ENCODE data around the gene ESPNL. TPM values are rescaled to one million over a fixed set of nuclear protein-coding genes. Genes with fewer than 3 reads are reported as not detected.

ESPNL gene
- total RNA-seq, 4 donors from 2014 or later = 0.14 to 4.4 (median 0.72) TPM

- H3K27ac ChIP-seq = peak overlapping the region; percentile 66 to 79 (median 73)
- H3K27me3 ChIP-seq = no peaks in the 10 kb centered on the region
- H3K36me3 ChIP-seq = no peaks in the 10 kb centered on the region
- intact Hi-C loops (cut with DNase I; ENCODE audit: low total_unique reads) = no loop called here
- H3K4me1 ChIP-seq = peaks cover 0 to 12% (median 0%) of the 10 kb centered on the region in 4 donors
- DNase-seq = no peak
- 60 to 69% methylated on average over 9 to 17 of the region's 17 CpGs for WGBS, 2 donors (ENCODE audit: low coverage in 1 of 2)
- peak overlapping the region in 1 of 4 donors; percentile 6 for H3K4me3 ChIP-seq
- no peaks in the 10 kb centered on the region for H3K9me3 ChIP-seq
- in situ Hi-C loops (cut with MboI; ENCODE audit: low pct_ligation_motif_present in 1 of 4, low pct_unique_long_range_greater_than_20kb in 1 of 4, low sequenced_read_pairs in 3 of 4) = no loop called here
- TF ChIP-seq POLR2AphosphoS5 (IDR thresholded peaks at IDR 0.05) (no peak), EP300 (IDR thresholded peaks at IDR 0.05; ENCODE audit: low read depth) (no peak), POLR2A (IDR thresholded peaks at IDR 0.05) (no peak), CTCF (IDR thresholded peaks at IDR 0.05) (no peak)
Measured at GRCh38 chr2:238098901-238099713, 1.0 kb upstream of the ESPNL start.

GRCh38 chr2:238099714-238100048 lies 459 bp upstream of the ESPNL start:
- peaks cover 0 to 12% (median 0%) of the 10 kb centered on the region in 4 donors for H3K4me1 ChIP-seq
- no peaks in the 10 kb centered on the region for H3K27me3 ChIP-seq
- 80% methylated on average over 8 of the region's 10 CpGs; no CpG with 5 or more reads in 1 of the 2 donors for WGBS, 2 donors (ENCODE audit: low coverage in 1 of 2)
- H3K27ac ChIP-seq = peak overlapping the region in 1 of 4 donors; percentile 79
- no peak overlapping the region for H3K4me3 ChIP-seq
- in situ Hi-C loops (cut with MboI; ENCODE audit: low pct_ligation_motif_present in 1 of 4, low pct_unique_long_range_greater_than_20kb in 1 of 4, low sequenced_read_pairs in 3 of 4) (no loop called here), intact Hi-C loops (cut with DNase I; ENCODE audit: low total_unique reads) (no loop called here)
- TF ChIP-seq POLR2AphosphoS5 (IDR thresholded peaks at IDR 0.05) (no peak), CTCF (IDR thresholded peaks at IDR 0.05) (no peak), EP300 (IDR thresholded peaks at IDR 0.05; ENCODE audit: low read depth) (no peak)
- H3K9me3 ChIP-seq = no peaks in the 10 kb centered on the region
- H3K36me3 ChIP-seq = no peaks in the 10 kb centered on the region
- no peak for DNase-seq

- Histone ChIP-seq H3K9me3 (no peaks in the 10 kb centered on the region), H3K4me1 (peaks cover 0 to 12% (median 0%) of the 10 kb centered on the region in 4 donors), H3K27me3 (no peaks in the 10 kb centered on the region), H3K4me3 (no peak overlapping the region), H3K27ac (no peak overlapping the region), H3K36me3 (no peaks in the 10 kb centered on the region)
- intact Hi-C loops (cut with DNase I; ENCODE audit: low total_unique reads) = no loop called here
- TF ChIP-seq POLR2AphosphoS5 (IDR thresholded peaks at IDR 0.05) (no peak), CTCF (IDR thresholded peaks at IDR 0.05) (no peak), EP300 (IDR thresholded peaks at IDR 0.05; ENCODE audit: low read depth) (no peak), POLR2A (IDR thresholded peaks at IDR 0.05) (no peak)
- DNase-seq = no peak
- in situ Hi-C loops (cut with MboI; ENCODE audit: low pct_ligation_motif_present in 1 of 4, low pct_unique_long_range_greater_than_20kb in 1 of 4, low sequenced_read_pairs in 3 of 4) = no loop called here
- WGBS, 2 donors (ENCODE audit: low coverage in 1 of 2) = 90% methylated on average over 25 of the region's 28 CpGs; no CpG with 5 or more reads in 1 of the 2 donors
Measured at GRCh38 chr2:238100821-238101771, 956 bp downstream of the ESPNL start.

Measured in transverse colon (tissue), 4 donors.